Left kidney (tissue), 2 donors: ENCODE results near the gene EIF3B. TPM values are rescaled to one million over a fixed set of nuclear protein-coding genes. Genes with fewer than 3 reads are reported as not detected.
"Not testable (repeated sequence)": the region's sequence is repeated elsewhere in the genome, so short reads cannot be mapped to it uniquely, and the experiment has no call there.

Experiments
- DNase-seq: peaks from one replicate; pipeline ENCODE4 v3.0.0-alpha.2; 2013
- polyA plus RNA-seq: library from polyadenylated mRNA; unstranded; fragments of 120-200 nt; gene quantifications from one replicate; pipeline ENCODE4 v1.2.1, GENCODE V29; 2013; ENCODE audit not compliant: insufficient read length

Gene EIF3B
- polyA plus RNA-seq, 1 donor = 187 TPM

GRCh38 chr7:2399848-2400587 lies 45.4 kb downstream of the EIF3B start:
- peak; percentile 83 for DNase-seq

- DNase-seq = no peak
Measured at GRCh38 chr7:2402687-2403013, 48.0 kb downstream of the EIF3B start.

DNA sequence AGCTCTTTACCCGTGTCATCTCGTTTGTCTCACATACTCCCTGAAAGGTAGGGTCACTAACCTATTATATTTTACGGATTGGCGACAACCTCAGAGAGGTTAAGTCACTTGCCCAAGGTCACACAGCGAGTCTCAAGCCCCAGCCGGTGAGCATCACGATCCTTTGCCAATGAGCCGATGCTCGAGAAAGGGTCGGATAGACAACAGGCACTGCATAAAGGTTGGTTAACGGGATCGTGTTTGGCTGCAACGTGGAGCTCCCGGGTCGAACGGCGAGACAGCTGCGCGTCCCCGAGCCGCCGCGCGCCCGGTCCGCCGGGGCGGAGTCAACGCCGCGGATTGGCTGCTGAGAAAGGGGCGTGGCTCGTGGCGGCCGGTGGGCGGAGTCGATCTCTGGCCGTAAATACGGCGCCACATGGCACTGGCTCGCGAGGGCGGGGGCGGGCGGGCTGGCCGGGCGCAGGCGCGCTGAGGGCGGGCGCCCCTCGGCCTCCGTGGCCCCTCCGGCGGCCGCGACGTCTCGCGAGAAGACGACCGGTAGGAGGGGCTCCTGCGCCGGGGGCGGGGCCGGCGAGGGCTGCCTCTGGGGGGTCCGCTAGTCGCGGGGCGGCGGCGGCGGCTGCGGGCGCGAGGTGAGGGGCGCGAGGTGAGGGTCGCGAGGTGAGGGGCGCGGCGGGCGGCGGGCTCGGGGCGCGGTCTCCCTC lies 48.5 kb downstream of the EIF3B start, which contains the start of gene CHST12:
Gene CHST12, plus strand, starts transcription at position 598 of the 704 bp plus-strand sequence. CDS start 29,029 bp downstream, outside the sequence.
- DNase-seq = peak; percentile 92

DNA sequence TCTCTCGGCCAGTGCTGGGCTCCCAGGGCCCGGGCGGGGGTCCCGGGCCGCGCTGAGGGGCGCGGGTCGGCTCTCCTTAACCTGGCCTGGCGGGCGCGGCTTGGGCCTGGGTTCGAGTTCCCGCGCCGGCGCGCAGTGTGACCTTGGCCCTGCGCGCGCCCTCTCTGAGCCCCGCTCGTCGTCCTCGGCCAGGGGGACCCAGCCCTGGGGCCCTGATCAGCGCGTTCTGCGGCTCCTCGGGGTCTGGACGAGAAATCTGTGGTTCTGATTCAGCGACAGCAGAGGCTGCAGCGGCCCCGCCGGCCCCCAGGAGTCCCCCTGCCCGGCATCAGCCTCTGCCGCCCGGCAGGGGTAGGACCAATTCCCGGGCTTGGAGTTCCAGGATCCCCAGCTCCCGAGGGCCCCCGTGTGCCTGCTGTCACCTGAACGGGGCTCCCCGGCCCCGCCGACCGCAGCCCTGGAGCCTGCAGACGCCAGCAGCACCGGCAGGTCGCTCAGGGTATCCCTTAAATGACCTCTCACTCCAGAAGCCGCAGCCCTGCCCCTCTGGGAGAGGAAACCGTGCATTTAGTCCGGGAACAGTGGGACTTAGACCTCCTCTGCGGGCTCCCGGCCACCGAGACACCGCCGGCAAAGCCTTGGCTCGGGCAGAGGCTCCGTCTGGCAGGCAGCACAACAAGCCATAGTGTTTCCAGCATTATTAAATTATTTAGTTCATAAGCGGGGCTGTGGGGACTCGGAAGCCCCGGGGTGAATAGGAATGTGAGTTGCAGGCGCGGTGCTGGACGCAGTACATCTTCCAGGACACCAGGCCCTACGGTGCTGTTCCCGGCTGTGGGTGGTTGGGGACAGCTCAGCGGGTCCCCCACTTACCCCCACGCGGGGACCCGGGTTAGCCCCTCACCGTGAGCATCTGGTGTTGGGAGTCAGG lies 49.4 kb downstream of the EIF3B start:
- DNase-seq = no peak

GRCh38 chr7:2404714-2405119 lies 50.1 kb downstream of the EIF3B start:
- no peak for DNase-seq

- no peak for DNase-seq
Measured at GRCh38 chr7:2405201-2405600, 50.6 kb downstream of the EIF3B start.

- DNase-seq = no peak
Measured at GRCh38 chr7:2405601-2406345, 51.1 kb downstream of the EIF3B start.

DNA sequence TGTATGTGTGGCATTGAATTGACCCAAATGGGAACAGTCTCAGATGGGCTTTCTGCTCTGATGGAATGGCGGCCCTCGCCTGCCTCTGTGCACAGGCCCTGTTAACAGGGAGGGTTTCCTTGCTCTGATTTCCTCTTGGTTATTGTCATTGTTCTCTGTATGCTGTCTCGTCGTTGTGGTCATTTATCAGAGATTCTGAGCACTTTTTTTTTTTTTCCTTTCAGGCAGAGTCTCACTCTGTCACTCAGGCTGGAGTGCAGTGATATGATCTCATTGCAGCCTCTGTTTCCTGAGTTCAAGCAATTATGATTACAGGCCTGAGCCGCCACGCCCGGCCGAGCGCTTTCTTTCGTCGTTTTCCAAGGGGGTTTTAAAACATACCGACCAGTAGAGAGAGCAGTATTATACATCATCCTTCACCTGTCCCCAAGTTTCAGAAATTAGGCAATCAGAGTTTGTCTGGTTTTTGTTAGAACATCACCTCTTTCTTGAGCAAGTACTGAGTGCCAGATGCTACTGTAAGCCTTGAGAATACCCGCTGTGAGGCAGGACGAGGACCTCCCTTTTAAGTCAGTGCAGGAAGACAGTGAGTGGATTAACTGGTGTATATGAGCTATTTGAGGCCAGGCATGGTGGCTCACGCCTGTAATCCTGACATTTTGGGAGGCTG lies 55.3 kb downstream of the EIF3B start:
- DNase-seq = no peak

- DNase-seq = no peak
Measured at GRCh38 chr7:2411049-2411448, 56.4 kb downstream of the EIF3B start.

GRCh38 chr7:2411815-2412586 lies 57.4 kb downstream of the EIF3B start:
- no peak for DNase-seq

GRCh38 chr7:2412587-2413201 lies 58.1 kb downstream of the EIF3B start:
- DNase-seq = no peak

GRCh38 chr7:2416063-2416462 lies 61.4 kb downstream of the EIF3B start:
- no peak for DNase-seq

GRCh38 chr7:2416650-2417049 lies 62.0 kb downstream of the EIF3B start:
- no peak for DNase-seq

DNA sequence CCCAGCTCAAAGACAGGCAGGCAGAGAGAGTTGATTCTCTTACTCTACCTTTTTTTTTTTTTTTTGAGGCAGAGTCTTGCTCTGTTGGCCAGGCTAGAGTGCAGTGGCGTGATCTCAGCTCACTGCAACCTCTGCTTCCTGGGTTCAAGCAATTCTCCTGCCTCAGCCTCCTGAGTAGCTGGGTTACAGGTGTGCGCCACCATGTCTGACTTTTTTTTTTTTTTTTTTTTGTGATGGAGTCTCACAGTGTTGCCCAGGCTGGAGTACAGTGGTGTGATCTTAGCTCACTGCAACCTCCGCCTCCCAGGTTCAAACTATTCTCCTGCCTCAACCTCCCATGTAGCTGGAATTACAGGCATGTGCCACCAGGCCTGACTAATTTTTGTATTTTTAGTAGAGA lies 62.6 kb downstream of the EIF3B start:
- DNase-seq = not testable (repeated sequence)

GRCh38 chr7:2417981-2418481 lies 63.4 kb downstream of the EIF3B start:
- no peak for DNase-seq

DNA sequence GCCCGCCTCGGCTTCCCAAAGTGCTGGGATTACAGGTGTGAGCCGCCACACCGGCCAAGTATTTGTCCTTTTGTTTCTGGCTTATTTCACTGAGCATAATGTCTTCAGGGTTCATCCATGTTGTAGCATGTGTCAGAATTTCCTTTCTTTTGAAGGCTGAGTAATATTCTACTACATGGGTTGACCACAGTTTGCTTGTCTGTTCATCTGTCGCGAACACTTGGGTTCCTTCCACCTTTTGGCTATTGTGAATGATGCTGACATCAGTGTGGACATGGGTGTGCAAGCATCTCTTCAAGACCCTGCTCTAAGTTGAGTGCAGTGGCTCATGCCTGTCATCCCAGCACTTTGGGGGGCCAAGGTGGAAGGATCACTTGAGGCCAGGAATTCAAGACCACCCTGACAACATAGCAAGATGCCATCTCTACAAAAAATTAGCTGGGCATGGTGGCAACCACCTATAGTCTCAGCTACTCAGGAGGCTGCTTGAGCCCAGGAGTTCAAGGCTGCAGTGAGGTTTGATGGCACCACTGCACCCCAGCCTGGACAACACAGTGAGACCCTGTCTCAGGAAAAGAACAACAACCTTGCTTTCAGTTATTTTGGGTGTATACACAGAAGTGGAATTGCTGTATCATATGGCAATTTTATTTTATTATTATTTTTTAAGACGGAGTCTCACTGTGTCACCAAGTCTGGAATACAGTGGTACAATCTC lies 65.7 kb downstream of the EIF3B start:
- DNase-seq = no peak

DNA sequence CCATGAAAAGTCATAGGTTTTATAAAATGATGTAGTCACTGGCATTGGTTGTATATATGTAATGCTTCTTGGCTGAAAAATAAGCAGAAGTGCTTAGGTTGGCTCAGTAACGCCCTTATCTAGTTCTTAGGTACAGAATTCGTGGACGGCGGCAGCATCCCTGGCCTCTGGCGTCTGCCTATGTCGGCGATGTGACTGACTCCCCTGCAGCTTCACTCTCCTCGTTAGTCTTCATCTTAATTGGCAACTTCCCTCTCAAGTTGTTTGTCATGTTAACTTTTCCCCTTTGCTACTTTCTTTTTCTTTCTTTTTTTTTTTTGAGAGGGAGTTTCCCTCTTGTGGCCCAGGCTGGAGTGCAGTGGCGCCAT lies 67.3 kb downstream of the EIF3B start:
- DNase-seq = no peak

- no peak for DNase-seq
Measured at GRCh38 chr7:2425749-2426148, 71.1 kb downstream of the EIF3B start.
